Measurements from ENCODE around the gene ZBTB16.

Gene ZBTB16

GRCh38 chr11:114279792-114280546 lies 220.5 kb downstream of the ZBTB16 start:
- Histone ChIP-seq H3K27me3 (ENCODE audit: insufficient read depth, poor library complexity, severe bottlenecking) (peaks cover 4% of the 10 kb centered on the region), H3K4me3 (replicated peaks; ENCODE audit: insufficient read depth, low read length) (no peak overlapping the region), H3K27ac (replicated peaks) (no peak overlapping the region)
- DNase-seq (ENCODE audit: low read depth in 1 of 2, low spot score in 1 of 2): no peak
- TF ChIP-seq GABPA (IDR thresholded peaks at IDR 0.05; ENCODE audit: low read depth): no peak
- no peak for TF ChIP-seq SPI1 (IDR thresholded peaks at IDR 0.05; ENCODE audit: borderline replicate concordance, low read depth)
- TF ChIP-seq, protein P1, sequence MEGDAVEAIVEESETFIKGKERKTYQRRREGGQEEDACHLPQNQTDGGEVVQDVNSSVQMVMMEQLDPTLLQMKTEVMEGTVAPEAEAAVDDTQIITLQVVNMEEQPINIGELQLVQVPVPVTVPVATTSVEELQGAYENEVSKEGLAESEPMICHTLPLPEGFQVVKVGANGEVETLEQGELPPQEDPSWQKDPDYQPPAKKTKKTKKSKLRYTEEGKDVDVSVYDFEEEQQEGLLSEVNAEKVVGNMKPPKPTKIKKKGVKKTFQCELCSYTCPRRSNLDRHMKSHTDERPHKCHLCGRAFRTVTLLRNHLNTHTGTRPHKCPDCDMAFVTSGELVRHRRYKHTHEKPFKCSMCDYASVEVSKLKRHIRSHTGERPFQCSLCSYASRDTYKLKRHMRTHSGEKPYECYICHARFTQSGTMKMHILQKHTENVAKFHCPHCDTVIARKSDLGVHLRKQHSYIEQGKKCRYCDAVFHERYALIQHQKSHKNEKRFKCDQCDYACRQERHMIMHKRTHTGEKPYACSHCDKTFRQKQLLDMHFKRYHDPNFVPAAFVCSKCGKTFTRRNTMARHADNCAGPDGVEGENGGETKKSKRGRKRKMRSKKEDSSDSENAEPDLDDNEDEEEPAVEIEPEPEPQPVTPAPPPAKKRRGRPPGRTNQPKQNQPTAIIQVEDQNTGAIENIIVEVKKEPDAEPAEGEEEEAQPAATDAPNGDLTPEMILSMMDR (IDR thresholded peaks at IDR 0.05; ENCODE audit: insufficient read depth, low read length): no peak
- TF ChIP-seq, protein P2, sequence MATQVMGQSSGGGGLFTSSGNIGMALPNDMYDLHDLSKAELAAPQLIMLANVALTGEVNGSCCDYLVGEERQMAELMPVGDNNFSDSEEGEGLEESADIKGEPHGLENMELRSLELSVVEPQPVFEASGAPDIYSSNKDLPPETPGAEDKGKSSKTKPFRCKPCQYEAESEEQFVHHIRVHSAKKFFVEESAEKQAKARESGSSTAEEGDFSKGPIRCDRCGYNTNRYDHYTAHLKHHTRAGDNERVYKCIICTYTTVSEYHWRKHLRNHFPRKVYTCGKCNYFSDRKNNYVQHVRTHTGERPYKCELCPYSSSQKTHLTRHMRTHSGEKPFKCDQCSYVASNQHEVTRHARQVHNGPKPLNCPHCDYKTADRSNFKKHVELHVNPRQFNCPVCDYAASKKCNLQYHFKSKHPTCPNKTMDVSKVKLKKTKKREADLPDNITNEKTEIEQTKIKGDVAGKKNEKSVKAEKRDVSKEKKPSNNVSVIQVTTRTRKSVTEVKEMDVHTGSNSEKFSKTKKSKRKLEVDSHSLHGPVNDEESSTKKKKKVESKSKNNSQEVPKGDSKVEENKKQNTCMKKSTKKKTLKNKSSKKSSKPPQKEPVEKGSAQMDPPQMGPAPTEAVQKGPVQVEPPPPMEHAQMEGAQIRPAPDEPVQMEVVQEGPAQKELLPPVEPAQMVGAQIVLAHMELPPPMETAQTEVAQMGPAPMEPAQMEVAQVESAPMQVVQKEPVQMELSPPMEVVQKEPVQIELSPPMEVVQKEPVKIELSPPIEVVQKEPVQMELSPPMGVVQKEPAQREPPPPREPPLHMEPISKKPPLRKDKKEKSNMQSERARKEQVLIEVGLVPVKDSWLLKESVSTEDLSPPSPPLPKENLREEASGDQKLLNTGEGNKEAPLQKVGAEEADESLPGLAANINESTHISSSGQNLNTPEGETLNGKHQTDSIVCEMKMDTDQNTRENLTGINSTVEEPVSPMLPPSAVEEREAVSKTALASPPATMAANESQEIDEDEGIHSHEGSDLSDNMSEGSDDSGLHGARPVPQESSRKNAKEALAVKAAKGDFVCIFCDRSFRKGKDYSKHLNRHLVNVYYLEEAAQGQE (IDR thresholded peaks at IDR 0.05; ENCODE audit: insufficient replicate concordance, low read depth): no peak
- no peak for TF ChIP-seq POLR2AphosphoS5 (IDR thresholded peaks at IDR 0.05; ENCODE audit: low read depth)

DNA sequence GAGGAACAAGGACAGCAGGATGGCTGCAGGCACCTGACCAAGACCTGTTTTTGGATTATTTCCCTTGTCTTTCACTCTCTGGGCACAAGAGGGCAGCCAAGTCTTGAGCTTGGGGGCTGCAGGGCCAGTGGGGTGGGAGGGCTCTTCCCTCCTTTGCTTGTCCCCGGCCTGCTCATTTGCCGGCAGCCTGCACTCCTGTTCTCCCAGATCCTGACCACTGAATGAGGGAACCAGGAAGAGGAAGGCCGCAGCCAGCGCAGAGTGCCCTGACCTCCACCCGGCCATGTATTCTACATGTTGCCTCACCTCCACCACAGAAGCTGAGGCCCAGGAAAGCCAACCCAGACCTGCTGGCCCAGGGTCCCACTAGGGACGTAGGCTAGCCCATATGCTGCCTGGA lies 221.2 kb downstream of the ZBTB16 start:
- Histone ChIP-seq H3K27ac (replicated peaks) (no peak overlapping the region), H3K27me3 (ENCODE audit: insufficient read depth, poor library complexity, severe bottlenecking) (peaks cover 4% of the 10 kb centered on the region), H3K4me3 (replicated peaks; ENCODE audit: insufficient read depth, low read length) (no peak overlapping the region)
- no peak; the same call in 1 of the 2 replicates for TF ChIP-seq SPI1 (IDR thresholded peaks at IDR 0.05; ENCODE audit: borderline replicate concordance, low read depth)
- TF ChIP-seq, protein P1 (IDR thresholded peaks at IDR 0.05; ENCODE audit: insufficient read depth, low read length): peak; percentile 52
- peak in 1 of 2 experiments; percentile 42 for DNase-seq (ENCODE audit: low read depth in 1 of 2, low spot score in 1 of 2)

GRCh38 chr11:114281388-114281956 lies 222.0 kb downstream of the ZBTB16 start:
- H3K4me3 ChIP-seq (replicated peaks; ENCODE audit: insufficient read depth, low read length): no peak overlapping the region
- peaks cover 3% of the 10 kb centered on the region for H3K27me3 ChIP-seq (ENCODE audit: insufficient read depth, poor library complexity, severe bottlenecking)
- TF ChIP-seq, protein P1 (IDR thresholded peaks at IDR 0.05; ENCODE audit: insufficient read depth, low read length): no peak
- TF ChIP-seq SPI1 (IDR thresholded peaks at IDR 0.05; ENCODE audit: borderline replicate concordance, low read depth): no peak
- TF ChIP-seq, protein P2 (IDR thresholded peaks at IDR 0.05; ENCODE audit: insufficient replicate concordance, low read depth): no peak
- TF ChIP-seq GABPA (IDR thresholded peaks at IDR 0.05; ENCODE audit: low read depth): no peak
- TF ChIP-seq POLR2AphosphoS5 (IDR thresholded peaks at IDR 0.05; ENCODE audit: low read depth): no peak
- no peak for DNase-seq (ENCODE audit: low read depth in 1 of 2, low spot score in 1 of 2)
- no peak overlapping the region for H3K27ac ChIP-seq (replicated peaks)

Measured in HL-60 (cell line).